Measurements from ENCODE around the gene SP110. TPM values are rescaled to one million over a fixed set of nuclear protein-coding genes. Genes with fewer than 3 reads are reported as not detected.
A peak's percentile ranks its signal among the peaks of the same experiment; 100 is the strongest.

Gene SP110
- total RNA-seq, 1 experiment from 2014 or later = 56.7 TPM

GRCh38 chr2:230244211-230244610 is 24.4 kb upstream of the SP110 start:
- intact Hi-C loops (cut with micrococcal nuclease; ENCODE audit: unreplicated experiment) = no loop called here
- Mint-ChIP-seq H3K4me3 (ENCODE audit: low read depth, unreplicated experiment) (no peak overlapping the region), H3K36me3 (ENCODE audit: insufficient read depth, unreplicated experiment) (peaks cover 4% of the 10 kb centered on the region), H3K27me3 (ENCODE audit: unreplicated experiment) (no peaks in the 10 kb centered on the region), H3K4me1 (ENCODE audit: low read depth, unreplicated experiment) (no peaks in the 10 kb centered on the region), H3K27ac (ENCODE audit: unreplicated experiment) (no peak overlapping the region), H3K9me3 (ENCODE audit: low read depth, unreplicated experiment) (peaks cover 3% of the 10 kb centered on the region)
- no peak for DNase-seq
- TF ChIP-seq, protein P1, sequence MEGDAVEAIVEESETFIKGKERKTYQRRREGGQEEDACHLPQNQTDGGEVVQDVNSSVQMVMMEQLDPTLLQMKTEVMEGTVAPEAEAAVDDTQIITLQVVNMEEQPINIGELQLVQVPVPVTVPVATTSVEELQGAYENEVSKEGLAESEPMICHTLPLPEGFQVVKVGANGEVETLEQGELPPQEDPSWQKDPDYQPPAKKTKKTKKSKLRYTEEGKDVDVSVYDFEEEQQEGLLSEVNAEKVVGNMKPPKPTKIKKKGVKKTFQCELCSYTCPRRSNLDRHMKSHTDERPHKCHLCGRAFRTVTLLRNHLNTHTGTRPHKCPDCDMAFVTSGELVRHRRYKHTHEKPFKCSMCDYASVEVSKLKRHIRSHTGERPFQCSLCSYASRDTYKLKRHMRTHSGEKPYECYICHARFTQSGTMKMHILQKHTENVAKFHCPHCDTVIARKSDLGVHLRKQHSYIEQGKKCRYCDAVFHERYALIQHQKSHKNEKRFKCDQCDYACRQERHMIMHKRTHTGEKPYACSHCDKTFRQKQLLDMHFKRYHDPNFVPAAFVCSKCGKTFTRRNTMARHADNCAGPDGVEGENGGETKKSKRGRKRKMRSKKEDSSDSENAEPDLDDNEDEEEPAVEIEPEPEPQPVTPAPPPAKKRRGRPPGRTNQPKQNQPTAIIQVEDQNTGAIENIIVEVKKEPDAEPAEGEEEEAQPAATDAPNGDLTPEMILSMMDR (IDR thresholded peaks at IDR 0.05; ENCODE audit: unreplicated experiment) = no peak
- no TSS peak for BruUV-seq (replicated peaks)
- CTCF ChIA-PET = no interaction called here

DNA sequence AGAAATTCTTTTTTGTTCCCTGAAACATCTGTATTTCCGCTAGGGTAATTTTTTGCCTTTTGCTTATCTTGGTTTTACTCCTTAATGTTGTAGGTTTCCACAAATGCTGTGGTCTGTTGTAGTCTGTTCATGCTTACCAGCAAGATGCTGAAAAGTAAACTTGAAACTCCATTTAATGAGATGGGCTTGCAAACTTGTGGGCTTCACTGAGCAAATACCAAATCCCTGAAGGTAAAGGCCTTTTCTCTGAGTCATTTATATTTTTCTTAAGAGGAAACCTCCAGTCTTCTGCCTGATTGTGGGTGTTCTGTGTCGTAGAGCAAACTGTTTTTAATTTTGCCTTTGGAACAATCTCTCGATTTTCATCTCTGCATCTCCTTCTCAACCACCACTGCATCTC is 15.1 kb upstream of the SP110 start:
- TF ChIP-seq, protein P1 (IDR thresholded peaks at IDR 0.05; ENCODE audit: unreplicated experiment) = no peak
- Mint-ChIP-seq H3K4me1 (ENCODE audit: low read depth, unreplicated experiment) (peaks cover 37% of the 10 kb centered on the region), H3K9me3 (ENCODE audit: low read depth, unreplicated experiment) (no peaks in the 10 kb centered on the region), H3K36me3 (ENCODE audit: insufficient read depth, unreplicated experiment) (peaks cover 8% of the 10 kb centered on the region), H3K4me3 (ENCODE audit: low read depth, unreplicated experiment) (no peak overlapping the region), H3K27ac (ENCODE audit: unreplicated experiment) (no peak overlapping the region), H3K27me3 (ENCODE audit: unreplicated experiment) (no peaks in the 10 kb centered on the region)
- CTCF ChIA-PET = no interaction called here
- no TSS peak for BruUV-seq (replicated peaks)
- DNase-seq = no peak
- intact Hi-C loops (cut with micrococcal nuclease; ENCODE audit: unreplicated experiment) = loop anchor here (5.0 kb wide), 1 partner anchor 177 kb away; no protein-coding TSS in a partner anchor

DNA sequence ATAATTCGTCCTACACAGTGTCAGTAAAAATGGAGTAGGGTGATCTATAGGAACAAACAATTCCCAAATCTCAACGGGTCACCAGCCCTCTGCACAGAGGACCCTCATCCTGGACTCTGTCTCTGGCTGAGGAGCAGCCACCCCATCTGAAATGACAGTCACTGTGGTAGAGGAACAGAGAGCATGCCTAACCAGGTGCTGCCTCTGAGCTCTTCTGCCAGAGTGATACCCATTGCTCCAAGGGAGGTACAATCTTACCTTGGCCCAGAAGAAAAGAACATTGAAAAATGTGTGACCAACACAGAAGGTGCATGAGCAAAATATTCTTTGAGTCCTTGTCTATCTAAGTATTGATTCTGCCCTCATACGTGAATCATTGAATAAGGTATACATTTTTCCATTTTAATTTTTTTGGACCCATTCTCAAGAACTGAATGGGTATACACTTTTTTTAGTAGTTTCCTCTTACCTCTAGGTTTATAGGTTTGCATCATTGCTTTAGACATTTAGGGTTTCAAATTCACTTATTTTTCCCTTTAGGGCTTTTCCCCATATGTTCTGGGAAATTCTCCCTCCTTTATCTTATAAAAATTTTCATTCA is 14.4 kb upstream of the SP110 start:
- CTCF ChIA-PET = no interaction called here
- Mint-ChIP-seq H3K36me3 (ENCODE audit: insufficient read depth, unreplicated experiment) (peaks cover 10% of the 10 kb centered on the region), H3K4me3 (ENCODE audit: low read depth, unreplicated experiment) (no peak overlapping the region), H3K9me3 (ENCODE audit: low read depth, unreplicated experiment) (no peaks in the 10 kb centered on the region), H3K27ac (ENCODE audit: unreplicated experiment) (no peak overlapping the region), H3K27me3 (ENCODE audit: unreplicated experiment) (no peaks in the 10 kb centered on the region), H3K4me1 (ENCODE audit: low read depth, unreplicated experiment) (peaks cover 41% of the 10 kb centered on the region)
- no peak for DNase-seq
- intact Hi-C loops (cut with micrococcal nuclease; ENCODE audit: unreplicated experiment) = loop anchor here (5.0 kb wide), 1 partner anchor 178 kb away; no protein-coding TSS in a partner anchor
- BruUV-seq (replicated peaks) = no TSS peak
- TF ChIP-seq, protein P1 (IDR thresholded peaks at IDR 0.05; ENCODE audit: unreplicated experiment) = no peak

- DNase-seq = no peak
- TF ChIP-seq, protein P1 (IDR thresholded peaks at IDR 0.05; ENCODE audit: unreplicated experiment) = no peak
- H3K4me3 Mint-ChIP-seq (ENCODE audit: low read depth, unreplicated experiment) = peak overlapping the region; percentile 31
- BruUV-seq (replicated peaks) = no TSS peak
- H3K4me1 Mint-ChIP-seq (ENCODE audit: low read depth, unreplicated experiment) = peaks cover 41% of the 10 kb centered on the region
- H3K9me3 Mint-ChIP-seq (ENCODE audit: low read depth, unreplicated experiment) = no peaks in the 10 kb centered on the region
- CTCF ChIA-PET = interaction anchor here (1.0 kb wide), 1 partner anchor 11 kb away, joined by 4 read pairs; the partner anchor contains the start of gene SP110
- H3K27me3 Mint-ChIP-seq (ENCODE audit: unreplicated experiment) = no peaks in the 10 kb centered on the region
- peak overlapping the region; percentile 66 for H3K27ac Mint-ChIP-seq (ENCODE audit: unreplicated experiment)
- H3K36me3 Mint-ChIP-seq (ENCODE audit: insufficient read depth, unreplicated experiment) = peaks cover 10% of the 10 kb centered on the region
- intact Hi-C loops (cut with micrococcal nuclease; ENCODE audit: unreplicated experiment) = loop anchor here (2.0 to 5.0 kb wide), 2 partner anchors 96 to 181 kb away; partner anchors contain the start of gene SP140L
Measured at GRCh38 chr2:230231251-230231650, 11.5 kb upstream of the SP110 start.

Measured in Calu3 (cell line).